HG03159 (cell line): ENCODE data around the gene UGT2B17.
"Not testable (repeated sequence)": the region's sequence is repeated elsewhere in the genome, so short reads cannot be mapped to it uniquely, and the experiment has no call there.

Source experiments
- ATAC-seq: cut with Tn5 transposase; IDR thresholded peaks from one replicate; pipeline ENCODE4 v1.9.1; 2021; ENCODE audit warnings: mild to moderate bottlenecking, moderate library complexity; ENCODE audit not compliant: unreplicated experiment

The UGT2B17 gene

GRCh38 chr4:68576272-68577125 is at the start of gene UGT2B17:
Gene UGT2B17 (minus strand): TSS chr4:68576322. CDS start chr4:68568484, 7,838 bp downstream.
- peak; percentile 90 for ATAC-seq

GRCh38 chr4:68622731-68623130 is 46.6 kb upstream of the UGT2B17 start:
- ATAC-seq, result peak; percentile 77

- ATAC-seq, result peak; percentile 77
Observed at GRCh38 chr4:68617003-68617698, 41.0 kb upstream of the UGT2B17 start.

GRCh38 chr4:68615699-68616422 is 39.7 kb upstream of the UGT2B17 start:
- no peak for ATAC-seq

GRCh38 chr4:68613752-68614151 is 37.6 kb upstream of the UGT2B17 start:
- ATAC-seq, result no peak

GRCh38 chr4:68606240-68606639 is 30.1 kb upstream of the UGT2B17 start:
- no peak for ATAC-seq

- no peak for ATAC-seq
Observed at GRCh38 chr4:68599150-68599549, 23.0 kb upstream of the UGT2B17 start.

- ATAC-seq, result no peak
Observed at GRCh38 chr4:68597482-68597881, 21.4 kb upstream of the UGT2B17 start.

GRCh38 chr4:68594678-68595077 is 18.6 kb upstream of the UGT2B17 start:
- no peak for ATAC-seq

GRCh38 chr4:68593112-68593511 is 17.0 kb upstream of the UGT2B17 start:
- ATAC-seq, result no peak

- ATAC-seq, result no peak
Observed at GRCh38 chr4:68592673-68593072, 16.6 kb upstream of the UGT2B17 start.

- no peak for ATAC-seq
Observed at GRCh38 chr4:68591204-68591603, 15.1 kb upstream of the UGT2B17 start.

- no peak for ATAC-seq
Observed at GRCh38 chr4:68589790-68590189, 13.7 kb upstream of the UGT2B17 start.

GRCh38 chr4:68582339-68582717 is 6.2 kb upstream of the UGT2B17 start:
- no peak for ATAC-seq

GRCh38 chr4:68581383-68582338 is 5.5 kb upstream of the UGT2B17 start:
- no peak for ATAC-seq

- ATAC-seq, result no peak
Observed at GRCh38 chr4:68577590-68577989, 1.5 kb upstream of the UGT2B17 start.

- ATAC-seq, result not testable (repeated sequence)
Observed at GRCh38 chr4:68575636-68576035, 486 bp downstream of the UGT2B17 start.

GRCh38 chr4:68575081-68575480 is 1.0 kb downstream of the UGT2B17 start:
- ATAC-seq, result no peak

GRCh38 chr4:68572653-68573170 is 3.4 kb downstream of the UGT2B17 start:
- ATAC-seq, result no peak

- peak; percentile 50 for ATAC-seq
Observed at GRCh38 chr4:68570122-68570507, 6.0 kb downstream of the UGT2B17 start.
